K562 (cell line): ENCODE data around the gene MDM4. TPM values are rescaled to one million over a fixed set of nuclear protein-coding genes. Genes with fewer than 3 reads are reported as not detected.

Experiments used
- FOXO4 ChIP-seq: fragments of 450-650 bp; formaldehyde crosslinking; IDR thresholded peaks from 2 replicates; pipeline ENCODE4 v1.4.0; 2020; ENCODE audit warnings: mild to moderate bottlenecking, moderate library complexity
- HNRNPLL ChIP-seq: fragments of 200-400 bp; formaldehyde crosslinking; IDR thresholded peaks from 2 replicates; pipeline ENCODE4 v1.6.1; 2017; ENCODE audit warnings: low read length, low read depth, mild to moderate bottlenecking; ENCODE audit not compliant: poor library complexity, severe bottlenecking
- HNRNPUL1 ChIP-seq: fragments of 200-400 bp; formaldehyde crosslinking; IDR thresholded peaks from 2 replicates; pipeline ENCODE4 v1.6.1; 2017; ENCODE audit warnings: low read length
- MLX ChIP-seq, 2 experiments: fragments of 450-650 bp in 1 of 2; sonication (generic) in 1 of 2; formaldehyde crosslinking; conservative IDR thresholded peaks; 2 replicates each; pipeline versions ENCODE4 v1.4.0 to v1.8.1; 2020 to 2022; ENCODE audit warnings: mild to moderate bottlenecking in 1 of 2, missing genetic modification reagents in 1 of 2
- MTA1 ChIP-seq: fragments of 450-650 bp; IDR thresholded peaks from 2 replicates; pipeline ENCODE4 v1.6.1; 2017; ENCODE audit warnings: borderline replicate concordance
- MYBL2 ChIP-seq, 2 experiments: fragments of 450-650 bp in 1 of 2; sonication (generic) in 1 of 2; formaldehyde crosslinking in 1 of 2; IDR thresholded peaks; 2 replicates each; pipeline versions ENCODE4 v1.6.1 to v1.8.1; 2017 to 2022; ENCODE audit warnings: borderline replicate concordance in 1 of 2, inconsistent platforms in 1 of 2, low read depth in 1 of 2, mild to moderate bottlenecking in 1 of 2, missing genetic modification reagents in 1 of 2, moderate library complexity in 1 of 2
- POLR2G ChIP-seq: fragments of 200-400 bp; formaldehyde crosslinking; IDR thresholded peaks from 2 replicates; pipeline ENCODE4 v1.6.1; 2017; ENCODE audit warnings: low read depth, mild to moderate bottlenecking, antibody characterized with exemption, low read length, moderate library complexity
- PYGO2 ChIP-seq: fragments of 450-650 bp; IDR thresholded peaks from 2 replicates; pipeline ENCODE4 v1.6.1; 2016; ENCODE audit warnings: mild to moderate bottlenecking, missing genetic modification characterization, moderate library complexity, missing compliant biosample characterization
- RBFOX2 ChIP-seq: fragments of 200-400 bp; formaldehyde crosslinking; IDR thresholded peaks from 2 replicates; pipeline ENCODE4 v1.6.1; 2017; ENCODE audit warnings: low read depth, mild to moderate bottlenecking, low read length, moderate library complexity
- SRF ChIP-seq, 2 experiments: fragments of 250-450, 450-650 bp in 1 of 2; sonication (Bioruptor Pico) in 1 of 2; sonication (generic) in 1 of 2; formaldehyde crosslinking; IDR thresholded peaks; 2 replicates each; pipeline versions ENCODE4 v1.5.0 to v1.5.1; 2020 to 2022; ENCODE audit warnings: mild to moderate bottlenecking in 1 of 2, missing genetic modification reagents in 1 of 2
- ZBTB12 ChIP-seq: fragments of 250-450 bp; sonication (Bioruptor Pico); IDR thresholded peaks from 2 replicates; pipeline ENCODE4 v1.4.0; 2020
- ZBTB33 ChIP-seq: sonication (generic); formaldehyde crosslinking; IDR thresholded peaks from 2 replicates; pipeline ENCODE4 v1.8.1; 2023; ENCODE audit warnings: mild to moderate bottlenecking, missing genetic modification reagents
- ZC3H11A ChIP-seq: IDR thresholded peaks from 2 replicates; pipeline ENCODE4 v1.6.1; 2012; ENCODE audit warnings: low read depth, low read length, improper control_type of control experiment
- ZNF143 ChIP-seq: sonication (generic); formaldehyde crosslinking; IDR thresholded peaks from 2 replicates; pipeline ENCODE4 v1.9.0; 2022; ENCODE audit warnings: mild to moderate bottlenecking, missing genetic modification reagents
- ZNF23 ChIP-seq: fragments of 250-450 bp; sonication (Bioruptor Pico); IDR thresholded peaks from 2 replicates; pipeline ENCODE4 v1.4.0; 2020; ENCODE audit warnings: mild to moderate bottlenecking
- ZNF41 ChIP-seq: fragments of 250-450 bp; sonication (Bioruptor Pico); conservative IDR thresholded peaks from 2 replicates; pipeline ENCODE4 v1.4.0; 2020; ENCODE audit warnings: mild to moderate bottlenecking
- ZNF561 ChIP-seq: fragments of 450-650 bp; formaldehyde crosslinking; conservative IDR thresholded peaks from 2 replicates; pipeline ENCODE4 v1.4.0; 2020; ENCODE audit warnings: mild to moderate bottlenecking, moderate library complexity
- ZNF695 ChIP-seq: fragments of 450-650 bp; formaldehyde crosslinking; IDR thresholded peaks from 2 replicates; pipeline ENCODE4 v1.4.0; 2020; ENCODE audit warnings: mild to moderate bottlenecking, moderate library complexity
- ZNF766 ChIP-seq: fragments of 200-800 bp; sonication (Bioruptor generic); conservative IDR thresholded peaks from 2 replicates; pipeline ENCODE4 v1.6.1; 2016; ENCODE audit warnings: missing genetic modification characterization, missing compliant biosample characterization
- ZSCAN32 ChIP-seq: fragments of 450-650 bp; formaldehyde crosslinking; IDR thresholded peaks from 2 replicates; pipeline ENCODE4 v1.4.0; 2020; ENCODE audit warnings: mild to moderate bottlenecking, moderate library complexity
- polyA plus RNA-seq, 8 experiments: library from polyadenylated mRNA; depleted of rRNA in 4 of 8; stranded (reverse) in 5 of 8; unstranded in 3 of 8; fragments of >200 nt; fragmentation: Nextera tagmentation in 2 of 8; fragmentation: Illumina TruSeq in 1 of 8; extraction: Ambion mirVana in 2 of 8; extraction: Trizol in 1 of 8; gene quantifications; 2 replicates each; pipeline versions ENCODE4 v1.2.1 to v1.2.3, GENCODE V29; 2011 to 2014; ENCODE audit warnings: inconsistent platforms in 1 of 8, missing spikeins in 1 of 8
- total RNA-seq, 7 experiments: library from RNA; depleted of rRNA in 6 of 7; stranded (reverse); fragments of >200 nt in 6 of 7; fragmentation: Illumina TruSeq in 2 of 7; extraction: Trizol in 2 of 7; gene quantifications; 2 replicates each; pipeline versions ENCODE4 v1.2.1 to v1.2.3, GENCODE V29; 2011 to 2021; ENCODE audit warnings: low replicate concordance in 1 of 7

MDM4 gene
- total and polyA plus RNA-seq, 9 of the 15 experiments (the other 6 are each of a cell fraction or from before 2014, with no cell fraction given): 3.3 to 61.7 (median 21.2) TPM

- TF ChIP-seq MLX (CRISPR knock-in tag; conservative IDR thresholded peaks at IDR 0.05): peak in 1 of 2 experiments; percentile 64; a peak in 1 of 4 replicates
- no peak for TF ChIP-seq ZSCAN32 (CRISPR knock-in tag)
- TF ChIP-seq ZC3H11A: no peak; the same call in 1 of the 2 replicates
- TF ChIP-seq FOXO4 (CRISPR knock-in tag): no peak
- TF ChIP-seq ZNF41 (CRISPR knock-in tag): no peak
- TF ChIP-seq ZNF23 (CRISPR knock-in tag): peak; percentile 49; the same call in 1 of the 2 replicates
- TF ChIP-seq ZNF695 (CRISPR knock-in tag): no peak
- peak; percentile 38; the same call in 1 of the 2 replicates for TF ChIP-seq POLR2G
- TF ChIP-seq MTA1: peak; percentile 62
- TF ChIP-seq ZNF143 (CRISPR knock-in tag): no peak
- peak in 1 of 2 experiments; percentile 2; a peak in 2 of 4 replicates for TF ChIP-seq SRF (CRISPR knock-in tag; IDR thresholded peaks at IDR 0.05)
- TF ChIP-seq ZBTB12 (CRISPR knock-in tag): no peak
- no peak; the same call in 1 of the 2 replicates for TF ChIP-seq MYBL2 (IDR thresholded peaks at IDR 0.05; ENCODE audit: low read depth)
- no peak for TF ChIP-seq MYBL2 (CRISPR knock-in tag; IDR thresholded peaks at IDR 0.05; ENCODE audit: borderline replicate concordance)
- TF ChIP-seq HNRNPUL1: no peak
- TF ChIP-seq ZBTB33 (CRISPR knock-in tag): no peak
- TF ChIP-seq PYGO2 (tag): no peak
- TF ChIP-seq HNRNPLL: peak; percentile 32
- TF ChIP-seq ZNF766 (CRISPR knock-in tag): peak; percentile 74
- TF ChIP-seq ZNF561 (CRISPR knock-in tag): no peak
- TF ChIP-seq RBFOX2: 0 out of 2 replicates have a peak, but pooled peaks have one; percentile 36
These were observed 9.8 kb upstream of the MDM4 start (continued) for GRCh38 chr1:204506201-204506968.
